ENCODE data around the gene DCST1. TPM values are rescaled to one million over a fixed set of nuclear protein-coding genes. Genes with fewer than 3 reads are reported as not detected.

The DCST1 gene
- total and polyA plus RNA-seq, 2 experiments from 2014 or later, result not detected

GRCh38 chr1:155051342-155051776 lies 17.7 kb downstream of the DCST1 start:
- peak overlapping the region; percentile 75 for H3K9ac ChIP-seq
- WGBS, 2 experiments (ENCODE audit: low coverage in 1 of 2, low lambda C conversion rate in 2 of 2, missing lambda C conversion rate in 2 of 2), result 2% methylated on average over 20 to 30 of the region's 31 CpGs
- in situ Hi-C loops (cut with MboI), result no loop called here

GRCh38 chr1:155051777-155052398 lies 18.3 kb downstream of the DCST1 start:
- Histone ChIP-seq H2AFZ (peak overlapping the region; percentile 70), H4K20me1 (ENCODE audit: insufficient read depth) (no peaks in the 10 kb centered on the region), H3K79me2 (ENCODE audit: insufficient read depth) (no peaks in the 10 kb centered on the region), H3K27ac (no peak overlapping the region), H3K4me1 (ENCODE audit: insufficient read depth) (peaks cover 9% of the 10 kb centered on the region), H3K27me3 (replicated peaks; ENCODE audit: insufficient read depth) (no peaks in the 10 kb centered on the region), H3K9ac (peak overlapping the region; percentile 75), H3K9me2 (ENCODE audit: insufficient read depth) (no peaks in the 10 kb centered on the region), H3F3A (ENCODE audit: insufficient read depth) (peaks cover 10% of the 10 kb centered on the region), H3K4me2 (ENCODE audit: unreplicated experiment) (peak overlapping the region; percentile 84), H3K9me3 (ENCODE audit: low read depth) (no peaks in the 10 kb centered on the region), H3K4me3 (peak overlapping the region; percentile 74), H3K36me3 (ENCODE audit: low read depth) (no peaks in the 10 kb centered on the region)
- WGBS, 2 experiments (ENCODE audit: low coverage in 1 of 2, low lambda C conversion rate in 2 of 2, missing lambda C conversion rate in 2 of 2), result 0 to 1% methylated on average over 19 to 26 of the region's 27 CpGs
- in situ Hi-C loops (cut with MboI), result no loop called here
- DNase-seq, result peak; percentile 69
- no peak for TF ChIP-seq EZH2 (IDR thresholded peaks at IDR 0.05; ENCODE audit: insufficient read depth, poor library complexity, severe bottlenecking)
- TF ChIP-seq EZH2phosphoT487 (IDR thresholded peaks at IDR 0.05; ENCODE audit: insufficient read depth, low read depth), result no peak

More at GRCh38 chr1:155051342-155051776, 17.7 kb downstream of the DCST1 start:
- H4K20me1 ChIP-seq (ENCODE audit: insufficient read depth), result no peaks in the 10 kb centered on the region
- peak overlapping the region; percentile 84 for H3K4me2 ChIP-seq (ENCODE audit: unreplicated experiment)
- H3K36me3 ChIP-seq (ENCODE audit: low read depth), result no peaks in the 10 kb centered on the region
- no peaks in the 10 kb centered on the region for H3K79me2 ChIP-seq (ENCODE audit: insufficient read depth)
- H3K27me3 ChIP-seq (replicated peaks; ENCODE audit: insufficient read depth), result no peaks in the 10 kb centered on the region
- no peaks in the 10 kb centered on the region for H3K9me2 ChIP-seq (ENCODE audit: insufficient read depth)
- peaks cover 9% of the 10 kb centered on the region for H3K4me1 ChIP-seq (ENCODE audit: insufficient read depth)
- peaks cover 10% of the 10 kb centered on the region for H3F3A ChIP-seq (ENCODE audit: insufficient read depth)
- no peaks in the 10 kb centered on the region for H3K9me3 ChIP-seq (ENCODE audit: low read depth)
- no peak for DNase-seq
- peak overlapping the region; percentile 70 for H2AFZ ChIP-seq
- no peak for TF ChIP-seq EZH2phosphoT487 (IDR thresholded peaks at IDR 0.05; ENCODE audit: insufficient read depth, low read depth)
- no peak overlapping the region for H3K27ac ChIP-seq
- peak overlapping the region; percentile 74 for H3K4me3 ChIP-seq

- H2AFZ ChIP-seq, result peak overlapping the region; percentile 70
- 62% methylated on average over 11 to 12 of the region's 12 CpGs for WGBS, 2 experiments (ENCODE audit: low coverage in 1 of 2, low lambda C conversion rate in 2 of 2, missing lambda C conversion rate in 2 of 2)
- no peaks in the 10 kb centered on the region for H3K27me3 ChIP-seq (replicated peaks; ENCODE audit: insufficient read depth)
- H4K20me1 ChIP-seq (ENCODE audit: insufficient read depth), result no peaks in the 10 kb centered on the region
- peak overlapping the region; percentile 75 for H3K9ac ChIP-seq
- H3K4me1 ChIP-seq (ENCODE audit: insufficient read depth), result peaks cover 9% of the 10 kb centered on the region
- no peak for TF ChIP-seq EZH2 (IDR thresholded peaks at IDR 0.05; ENCODE audit: insufficient read depth, poor library complexity, severe bottlenecking)
- TF ChIP-seq EZH2phosphoT487 (IDR thresholded peaks at IDR 0.05; ENCODE audit: insufficient read depth, low read depth), result no peak
- peak overlapping the region; percentile 84 for H3K4me2 ChIP-seq (ENCODE audit: unreplicated experiment)
- peak overlapping the region; percentile 74 for H3K4me3 ChIP-seq
- no peaks in the 10 kb centered on the region for H3K36me3 ChIP-seq (ENCODE audit: low read depth)
- DNase-seq, result peak; percentile 37
- in situ Hi-C loops (cut with MboI), result no loop called here
- H3K9me3 ChIP-seq (ENCODE audit: low read depth), result no peaks in the 10 kb centered on the region
- H3F3A ChIP-seq (ENCODE audit: insufficient read depth), result peaks cover 10% of the 10 kb centered on the region
- no peak overlapping the region for H3K27ac ChIP-seq
- no peaks in the 10 kb centered on the region for H3K9me2 ChIP-seq (ENCODE audit: insufficient read depth)
- no peaks in the 10 kb centered on the region for H3K79me2 ChIP-seq (ENCODE audit: insufficient read depth)
Observed at GRCh38 chr1:155052439-155053395, 19.1 kb downstream of the DCST1 start.

- H3K27ac ChIP-seq, result no peak overlapping the region
- peaks cover 9% of the 10 kb centered on the region for H3K4me1 ChIP-seq (ENCODE audit: insufficient read depth)
- no peak overlapping the region for H2AFZ ChIP-seq
- H3K9me2 ChIP-seq (ENCODE audit: insufficient read depth), result no peaks in the 10 kb centered on the region
- in situ Hi-C loops (cut with MboI), result no loop called here
- peaks cover 10% of the 10 kb centered on the region for H3F3A ChIP-seq (ENCODE audit: insufficient read depth)
- H4K20me1 ChIP-seq (ENCODE audit: insufficient read depth), result no peaks in the 10 kb centered on the region
- no peak for DNase-seq
- H3K4me3 ChIP-seq, result no peak overlapping the region
- H3K27me3 ChIP-seq (replicated peaks; ENCODE audit: insufficient read depth), result no peaks in the 10 kb centered on the region
- H3K36me3 ChIP-seq (ENCODE audit: low read depth), result no peaks in the 10 kb centered on the region
- no peak for TF ChIP-seq EZH2 (IDR thresholded peaks at IDR 0.05; ENCODE audit: insufficient read depth, poor library complexity, severe bottlenecking)
- TF ChIP-seq EZH2phosphoT487 (IDR thresholded peaks at IDR 0.05; ENCODE audit: insufficient read depth, low read depth), result no peak
- H3K4me2 ChIP-seq (ENCODE audit: unreplicated experiment), result no peak overlapping the region
- H3K9me3 ChIP-seq (ENCODE audit: low read depth), result no peaks in the 10 kb centered on the region
- no peaks in the 10 kb centered on the region for H3K79me2 ChIP-seq (ENCODE audit: insufficient read depth)
- H3K9ac ChIP-seq, result no peak overlapping the region
- WGBS, 2 experiments (ENCODE audit: low coverage in 1 of 2, low lambda C conversion rate in 2 of 2, missing lambda C conversion rate in 2 of 2), result 88 to 97% methylated on average over 7 of the region's 7 CpGs
Observed at GRCh38 chr1:155053531-155054105, 20.0 kb downstream of the DCST1 start.

All from GM23248 (cell line).